MCF 10A (cell line): ENCODE results near the gene LMO2. TPM values are rescaled to one million over a fixed set of nuclear protein-coding genes. Genes with fewer than 3 reads are reported as not detected.

Source experiments
- BruUV-seq: library from RNA; stranded (reverse); fragments of 400-500 nt; replicated peaks from 2 replicates; lab custom pipeline; 2021; lab: Mats Ljungman, UMichigan
- CTCF ChIA-PET: fragments of 300-600 bp; sonication (Branson Sonifier 250); formaldehyde crosslinking; extraction: SDS; loops from one replicate; lab custom pipeline; 2021; ENCODE audit warnings: antibody characterized with exemption, inconsistent platforms; lab: Yijun Ruan, JAX
- POLR2A ChIA-PET: fragments of 300-600, 350-650 bp; sonication (Branson Sonifier 250); formaldehyde crosslinking; extraction: SDS; loops from one replicate; lab custom pipeline; 2020; ENCODE audit warnings: antibody characterized with exemption, inconsistent platforms; lab: Yijun Ruan, JAX
- DNase-seq: peaks from one replicate; pipeline ENCODE4 v3.0.0-alpha.2; 2018; ENCODE audit not compliant: unreplicated experiment
- H3K27ac Mint-ChIP-seq: one replicate; pipeline ENCODE4 v1.8.0; 2022; ENCODE audit warnings: mild to moderate bottlenecking, low read depth, mixed read lengths; ENCODE audit not compliant: unreplicated experiment
- H3K27me3 Mint-ChIP-seq: one replicate; pipeline ENCODE4 v1.8.0; 2022; ENCODE audit warnings: mixed read lengths; ENCODE audit not compliant: insufficient read depth, unreplicated experiment
- H3K36me3 Mint-ChIP-seq: one replicate; pipeline ENCODE4 v1.8.0; 2022; ENCODE audit warnings: mild to moderate bottlenecking, moderate library complexity, mixed read lengths; ENCODE audit not compliant: insufficient read depth, unreplicated experiment
- H3K4me1 Mint-ChIP-seq: one replicate; pipeline ENCODE4 v1.8.0; 2022; ENCODE audit warnings: mixed read lengths; ENCODE audit not compliant: insufficient read depth, unreplicated experiment
- H3K4me3 Mint-ChIP-seq: one replicate; pipeline ENCODE4 v1.8.0; 2022; ENCODE audit warnings: mild to moderate bottlenecking, moderate library complexity, mixed read lengths; ENCODE audit not compliant: unreplicated experiment
- H3K9me3 Mint-ChIP-seq: one replicate; pipeline ENCODE4 v1.8.0; 2022; ENCODE audit warnings: mixed read lengths; ENCODE audit not compliant: unreplicated experiment
- intact Hi-C: fragments of 100-400 bp; cut with micrococcal nuclease; formaldehyde crosslinking; loops from 2 replicates; pipeline ENCODE4 v1.14.1; 2022
- total RNA-seq: library from RNA; stranded (reverse); gene quantifications from 2 replicates; pipeline ENCODE4 v1.2.3, GENCODE V29; 2022
- TF ChIP-seq, protein P1 (sequence below): fragments of 200-600 bp; IDR thresholded peaks from one replicate; pipeline ENCODE4 v1.8.0; 2022; ENCODE audit warnings: antibody characterized with exemption, mild to moderate bottlenecking; ENCODE audit not compliant: unreplicated experiment

The LMO2 gene
- total RNA-seq, 1 experiment from 2014 or later = 0.89 TPM

GRCh38 chr11:33895752-33896137 is 3.9 kb upstream of the LMO2 start:
- CTCF ChIA-PET = interaction anchor here (0.7 to 2.3 kb wide), 4 partner anchors 17 to 672 kb away, joined by 3 to 10 read pairs (median 4); no protein-coding TSS in a partner anchor
- H3K27ac Mint-ChIP-seq = no peak overlapping the region
- H3K9me3 Mint-ChIP-seq = no peaks in the 10 kb centered on the region
- no peak overlapping the region for H3K4me3 Mint-ChIP-seq
- no peaks in the 10 kb centered on the region for H3K27me3 Mint-ChIP-seq
- TF ChIP-seq, protein P1, sequence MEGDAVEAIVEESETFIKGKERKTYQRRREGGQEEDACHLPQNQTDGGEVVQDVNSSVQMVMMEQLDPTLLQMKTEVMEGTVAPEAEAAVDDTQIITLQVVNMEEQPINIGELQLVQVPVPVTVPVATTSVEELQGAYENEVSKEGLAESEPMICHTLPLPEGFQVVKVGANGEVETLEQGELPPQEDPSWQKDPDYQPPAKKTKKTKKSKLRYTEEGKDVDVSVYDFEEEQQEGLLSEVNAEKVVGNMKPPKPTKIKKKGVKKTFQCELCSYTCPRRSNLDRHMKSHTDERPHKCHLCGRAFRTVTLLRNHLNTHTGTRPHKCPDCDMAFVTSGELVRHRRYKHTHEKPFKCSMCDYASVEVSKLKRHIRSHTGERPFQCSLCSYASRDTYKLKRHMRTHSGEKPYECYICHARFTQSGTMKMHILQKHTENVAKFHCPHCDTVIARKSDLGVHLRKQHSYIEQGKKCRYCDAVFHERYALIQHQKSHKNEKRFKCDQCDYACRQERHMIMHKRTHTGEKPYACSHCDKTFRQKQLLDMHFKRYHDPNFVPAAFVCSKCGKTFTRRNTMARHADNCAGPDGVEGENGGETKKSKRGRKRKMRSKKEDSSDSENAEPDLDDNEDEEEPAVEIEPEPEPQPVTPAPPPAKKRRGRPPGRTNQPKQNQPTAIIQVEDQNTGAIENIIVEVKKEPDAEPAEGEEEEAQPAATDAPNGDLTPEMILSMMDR = no peak
- peaks cover 18% of the 10 kb centered on the region for H3K4me1 Mint-ChIP-seq
- no peaks in the 10 kb centered on the region for H3K36me3 Mint-ChIP-seq
- BruUV-seq = no TSS peak
- DNase-seq = peak; percentile 49
- intact Hi-C loops = no loop called here
- POLR2A ChIA-PET = interaction anchor here (0.8 to 1.7 kb wide), 2 partner anchors 17 to 18 kb away, joined by 3 to 5 read pairs; no protein-coding TSS in a partner anchor

GRCh38 chr11:33894398-33894746 is 2.5 kb upstream of the LMO2 start:
- no peak overlapping the region for H3K27ac Mint-ChIP-seq
- no peak overlapping the region for H3K4me3 Mint-ChIP-seq
- no peak for DNase-seq
- TF ChIP-seq, protein P1 = no peak
- H3K9me3 Mint-ChIP-seq = no peaks in the 10 kb centered on the region
- intact Hi-C loops = no loop called here
- ChIA-PET CTCF (interaction anchor here (1.7 kb wide), 1 partner anchor 59 kb away, joined by 4 read pairs; no protein-coding TSS in a partner anchor), POLR2A (interaction anchor here (1.7 kb wide), 1 partner anchor 16 kb away, joined by 3 read pairs; no protein-coding TSS in a partner anchor)
- no peaks in the 10 kb centered on the region for H3K36me3 Mint-ChIP-seq
- BruUV-seq = no TSS peak
- H3K27me3 Mint-ChIP-seq = no peaks in the 10 kb centered on the region
- H3K4me1 Mint-ChIP-seq = peaks cover 15% of the 10 kb centered on the region

GRCh38 chr11:33893711-33894397 is 2.0 kb upstream of the LMO2 start:
- H3K36me3 Mint-ChIP-seq = no peaks in the 10 kb centered on the region
- H3K27ac Mint-ChIP-seq = no peak overlapping the region
- CTCF ChIA-PET = no interaction called here
- H3K4me1 Mint-ChIP-seq = peaks cover 10% of the 10 kb centered on the region
- no peaks in the 10 kb centered on the region for H3K9me3 Mint-ChIP-seq
- BruUV-seq = no TSS peak
- TF ChIP-seq, protein P1 = no peak
- H3K4me3 Mint-ChIP-seq = no peak overlapping the region
- no peaks in the 10 kb centered on the region for H3K27me3 Mint-ChIP-seq
- POLR2A ChIA-PET = no interaction called here
- DNase-seq = no peak
- intact Hi-C loops = no loop called here

GRCh38 chr11:33892906-33893594 is 1.2 kb upstream of the LMO2 start:
- Mint-ChIP-seq H3K36me3 (no peaks in the 10 kb centered on the region), H3K4me1 (peaks cover 7% of the 10 kb centered on the region), H3K4me3 (no peak overlapping the region), H3K9me3 (no peaks in the 10 kb centered on the region), H3K27ac (no peak overlapping the region), H3K27me3 (no peaks in the 10 kb centered on the region)
- ChIA-PET POLR2A (no interaction called here), CTCF (interaction anchor here (0.5 to 1.2 kb wide), 2 partner anchors 35 to 104 kb away, joined by 3 to 4 read pairs; no protein-coding TSS in a partner anchor)
- intact Hi-C loops = no loop called here
- TF ChIP-seq, protein P1 = no peak
- no TSS peak for BruUV-seq
- DNase-seq = no peak
